IMR-90 (cell line): ENCODE data around the gene PSENEN. TPM values are rescaled to one million over a fixed set of nuclear protein-coding genes. Genes with fewer than 3 reads are reported as not detected.

ENCODE experiments used
- ATAC-seq: fragments of 200-7000 bp; cut with Tn5 transposase; 2 replicates; pipeline ENCODE4 v1.9.1; 2020; ENCODE audit warnings: low read depth, mild to moderate bottlenecking, moderate library complexity
- BruUV-seq: library from RNA; stranded (reverse); fragments of 400-500 nt; replicated peaks from 2 replicates; lab custom pipeline; 2021; lab: Mats Ljungman, UMichigan
- CTCF ChIA-PET: fragments of 300-600 bp; formaldehyde crosslinking; extraction: SDS; loops from one replicate; lab custom pipeline; 2021; ENCODE audit warnings: antibody characterized with exemption; lab: Yijun Ruan, JAX
- POLR2A ChIA-PET: fragments of 300-600 bp; sonication (Branson Sonifier 250); formaldehyde crosslinking; loops from one replicate; lab custom pipeline; 2022; ENCODE audit warnings: antibody characterized with exemption; ENCODE audit not compliant: unreplicated experiment; lab: Charles Lee
- DNase-seq: peaks from one replicate; pipeline ENCODE4 v3.0.0; 2013
- H2AFZ ChIP-seq: replicated peaks from 2 replicates; pipeline ENCODE3; 2013; ENCODE audit warnings: low read length, mild to moderate bottlenecking; ENCODE audit not compliant: poor library complexity
- H2AK5ac ChIP-seq: 2 replicates; pipeline ENCODE4 v1.6.1; 2013; ENCODE audit warnings: low read depth, low read length, inconsistent platforms
- H2AK9ac ChIP-seq: replicated peaks from 2 replicates; pipeline ENCODE3; 2013; ENCODE audit warnings: mild to moderate bottlenecking, low read depth, low read length, moderate library complexity; ENCODE audit not compliant: poor library complexity
- H2BK120ac ChIP-seq: 2 replicates; pipeline ENCODE4 v1.6.1; 2013; ENCODE audit warnings: low read depth, low read length, inconsistent platforms
- H2BK15ac ChIP-seq: 3 replicates; pipeline ENCODE4 v1.6.1; 2013; ENCODE audit warnings: low read depth, low read length, inconsistent platforms
- H2BK20ac ChIP-seq: 2 replicates; pipeline ENCODE4 v1.6.1; 2013; ENCODE audit warnings: low read depth, mild to moderate bottlenecking, inconsistent platforms, low read length, moderate library complexity
- H2BK5ac ChIP-seq: 2 replicates; pipeline ENCODE4 v1.6.1; 2013; ENCODE audit warnings: mild to moderate bottlenecking, low read depth, low read length, inconsistent platforms; ENCODE audit not compliant: poor library complexity, severe bottlenecking
- H3K14ac ChIP-seq: replicated peaks from 2 replicates; pipeline ENCODE4 v1.6.1; 2013; ENCODE audit warnings: low read depth, low read length, inconsistent platforms
- H3K18ac ChIP-seq: 2 replicates; pipeline ENCODE4 v1.6.1; 2013; ENCODE audit warnings: low read depth, low read length, control low read depth
- H3K23ac ChIP-seq: 2 replicates; pipeline ENCODE4 v1.6.1; 2013; ENCODE audit warnings: low read depth, low read length, inconsistent platforms
- H3K27ac ChIP-seq: 2 replicates; pipeline ENCODE4 v1.5.1; 2013; ENCODE audit warnings: mild to moderate bottlenecking, control low read depth, low read length; ENCODE audit not compliant: insufficient read depth
- H3K27me3 ChIP-seq: 2 replicates; pipeline ENCODE4 v1.6.1; 2013; ENCODE audit warnings: low read length; ENCODE audit not compliant: control insufficient read depth, insufficient read depth
- H3K36me3 ChIP-seq: 2 replicates; pipeline ENCODE4 v1.6.1; 2013; ENCODE audit warnings: low read length, mixed read lengths; ENCODE audit not compliant: control insufficient read depth, insufficient read depth
- H3K4ac ChIP-seq: 2 replicates; pipeline ENCODE4 v1.6.1; 2013; ENCODE audit warnings: low read depth, low read length, inconsistent platforms
- H3K4me1 ChIP-seq: 2 replicates; pipeline ENCODE4 v1.6.1; 2013; ENCODE audit warnings: low read length, mixed read lengths; ENCODE audit not compliant: control insufficient read depth, insufficient read depth
- H3K4me2 ChIP-seq: 2 replicates; pipeline ENCODE4 v1.6.1; 2013; ENCODE audit warnings: low read depth, mild to moderate bottlenecking, control low read depth, low read length, moderate library complexity
- H3K4me3 ChIP-seq: 2 replicates; pipeline ENCODE4 v1.5.1; 2013; ENCODE audit warnings: low read depth, mild to moderate bottlenecking, control low read depth, low read length, moderate library complexity; ENCODE audit not compliant: insufficient read depth
- H3K56ac ChIP-seq: 2 replicates; pipeline ENCODE4 v1.6.1; 2013; ENCODE audit warnings: low read length, inconsistent platforms; ENCODE audit not compliant: insufficient read depth; ENCODE audit errors: extremely low read depth
- H3K79me1 ChIP-seq, 2 experiments: 2 replicates each; pipeline ENCODE4 v1.6.1; 2013; ENCODE audit warnings: low read length in 2 of 2, inconsistent platforms in 1 of 2, low read depth in 1 of 2
- H3K9ac ChIP-seq: 2 replicates; pipeline ENCODE4 v1.6.1; 2013; ENCODE audit warnings: low read depth, low read length, control low read depth
- H3K9me1 ChIP-seq: 2 replicates; pipeline ENCODE4 v1.6.1; 2013; ENCODE audit warnings: low read length, inconsistent platforms; ENCODE audit not compliant: insufficient read depth
- H3K9me3 ChIP-seq: 2 replicates; pipeline ENCODE4 v1.6.1; 2013; ENCODE audit warnings: low read length; ENCODE audit not compliant: control insufficient read depth, insufficient read depth
- H4K20me1 ChIP-seq: 2 replicates; pipeline ENCODE4 v1.6.1; 2013; ENCODE audit warnings: low read length, inconsistent platforms; ENCODE audit not compliant: insufficient read depth
- H4K5ac ChIP-seq: 2 replicates; pipeline ENCODE4 v1.6.1; 2013; ENCODE audit warnings: mild to moderate bottlenecking, low read depth, low read length, control low read depth
- H4K8ac ChIP-seq, 2 experiments: 2 replicates each; pipeline ENCODE4 v1.6.1; 2013; ENCODE audit warnings: low read depth in 2 of 2, low read length in 2 of 2, control low read depth in 1 of 2, inconsistent platforms in 1 of 2
- H4K91ac ChIP-seq: 2 replicates; pipeline ENCODE4 v1.6.1; 2013; ENCODE audit warnings: low read depth, low read length, inconsistent platforms; ENCODE audit not compliant: insufficient read depth
- BHLHE40 ChIP-seq: fragments of 150-350 bp; IDR thresholded peaks from 2 replicates; pipeline ENCODE4 v1.6.1; 2016; ENCODE audit warnings: mild to moderate bottlenecking, low read depth, low read length
- CEBPB ChIP-seq: IDR thresholded peaks from 2 replicates; pipeline ENCODE4 v1.6.1; 2012; ENCODE audit warnings: low read depth, low read length, improper control_type of control experiment
- CHD1 ChIP-seq: IDR thresholded peaks from 2 replicates; pipeline ENCODE4 v1.6.1; 2012; ENCODE audit warnings: low read depth, low read length, improper control_type of control experiment
- FOS ChIP-seq: fragments of 150-350 bp; IDR thresholded peaks from 2 replicates; pipeline ENCODE4 v1.6.1; 2016; ENCODE audit warnings: low read depth, low read length
- MAZ ChIP-seq: IDR thresholded peaks from 2 replicates; pipeline ENCODE4 v1.6.1; 2012; ENCODE audit warnings: low read depth, mild to moderate bottlenecking, low read length, improper control_type of control experiment, moderate library complexity, borderline replicate concordance
- MXI1 ChIP-seq: IDR thresholded peaks from 2 replicates; pipeline ENCODE4 v1.6.1; 2012; ENCODE audit warnings: low read depth, mild to moderate bottlenecking, low read length, moderate library complexity, borderline replicate concordance
- NFE2L2 ChIP-seq: fragments of 150-350 bp; IDR thresholded peaks from 2 replicates; pipeline ENCODE4 v1.6.1; 2016; ENCODE audit warnings: low read depth, mild to moderate bottlenecking, low read length
- POLR2A ChIP-seq: IDR thresholded peaks from 2 replicates; pipeline ENCODE4 v1.6.1; 2012; ENCODE audit warnings: mild to moderate bottlenecking, low read depth, low read length
- RAD21 ChIP-seq: IDR thresholded peaks from 2 replicates; pipeline ENCODE4 v1.6.1; 2012; ENCODE audit warnings: low read length, improper control_type of control experiment
- RCOR1 ChIP-seq: IDR thresholded peaks from 2 replicates; pipeline ENCODE4 v1.6.1; 2012; ENCODE audit warnings: mild to moderate bottlenecking, low read length, improper control_type of control experiment; ENCODE audit not compliant: insufficient replicate concordance
- RFX5 ChIP-seq: IDR thresholded peaks from 2 replicates; pipeline ENCODE4 v1.8.0; 2012; ENCODE audit warnings: low read depth, mild to moderate bottlenecking, low read length, moderate library complexity
- SMC3 ChIP-seq: fragments of 150-350 bp; IDR thresholded peaks from 2 replicates; pipeline ENCODE4 v1.6.1; 2016; ENCODE audit warnings: low read depth, mild to moderate bottlenecking, antibody characterized with exemption, low read length, moderate library complexity
- USF2 ChIP-seq: fragments of 150-350 bp; IDR thresholded peaks from 2 replicates; pipeline ENCODE4 v1.6.1; 2017; ENCODE audit warnings: mild to moderate bottlenecking, antibody characterized with exemption, low read length, low read depth
- WGBS, 2 experiments: methylation state at CpG; one replicate each; pipeline versions ENCODE4 v1.1.5 to v1.1.7; 2013; ENCODE audit warnings: missing lambda C conversion rate in 2 of 2; ENCODE audit not compliant: insufficient read length in 1 of 2; ENCODE audit errors: extremely low coverage in 2 of 2; 5-methylcytosine and 5-hydroxymethylcytosine counted together
- dilution Hi-C: fragments of 300-500 bp; cut with HindIII; formaldehyde crosslinking; loops from one replicate; pipeline ENCODE4 v1.14.3; 2018; ENCODE audit warnings: low sequenced_read_pairs; ENCODE audit not compliant: unreplicated experiment
- in situ Hi-C: fragments of 300-500 bp; cut with MboI; formaldehyde crosslinking; loops from 3 replicates; pipeline ENCODE4 v1.14.3; 2019; ENCODE audit warnings: low sequenced_read_pairs, inconsistent platforms, mixed read lengths
- intact Hi-C: fragments of 100-400 bp; cut with micrococcal nuclease; formaldehyde crosslinking; loops from 2 replicates; pipeline ENCODE4 v1.10.0; 2022
- polyA plus RNA-seq, 3 experiments: library from polyadenylated mRNA; depleted of rRNA; stranded (reverse); fragments of >200 nt; gene quantifications; 2 replicates each; pipeline ENCODE4 v1.2.3, GENCODE V29; 2012; ENCODE audit warnings: low replicate concordance in 1 of 3
- total RNA-seq: library from RNA; depleted of rRNA; stranded (reverse); fragments of >200 nt; gene quantifications from 2 replicates; pipeline ENCODE4 v1.2.3, GENCODE V29; 2012

Gene PSENEN
- total and polyA plus RNA-seq, 2 of the 4 experiments (the other 2 are of a cell fraction), result 9.0 to 47.0 TPM

- no peak for TF ChIP-seq MAZ
- TF ChIP-seq RAD21, result no peak
- TF ChIP-seq POLR2A, result no peak
- TF ChIP-seq BHLHE40, result no peak
- TF ChIP-seq CHD1, result no peak
- no peak for TF ChIP-seq USF2
- TF ChIP-seq RFX5, result no peak
- TF ChIP-seq CEBPB, result no peak
- no peak for TF ChIP-seq SMC3
- TF ChIP-seq NFE2L2, result no peak
- no peak for TF ChIP-seq RCOR1
- no peak for TF ChIP-seq MXI1
- TF ChIP-seq FOS, result no peak
- Histone ChIP-seq H3K9ac (no peak overlapping the region), H2AK9ac (no peak overlapping the region), H3K27ac (no peak overlapping the region), H3K14ac (no peak overlapping the region), H4K5ac (no peak overlapping the region), H3K4me2 (no peak overlapping the region), H4K20me1 (peaks cover 9% of the 10 kb centered on the region), H4K91ac (no peak overlapping the region), H3K23ac (no peak overlapping the region), H3K9me1 (no peaks in the 10 kb centered on the region), H3K4me3 (no peak overlapping the region), H3K18ac (no peak overlapping the region), H3K79me1 (peaks cover 0 to 20% of the 10 kb centered on the region in 2 experiments; a peak in 3 of 4 replicates), H3K4ac (no peak overlapping the region), H3K4me1 (0 out of 2 replicates have a peak, but pooled peaks cover 2% of the 10 kb centered on the region), H3K36me3 (peaks cover 81% of the 10 kb centered on the region), H3K56ac (no peak overlapping the region), H2AFZ (no peak overlapping the region), H2BK120ac (no peak overlapping the region), H2BK5ac (no peak overlapping the region), H3K9me3 (no peaks in the 10 kb centered on the region), H2BK20ac (no peak overlapping the region), H4K8ac (no peak overlapping the region), H2AK5ac (no peak overlapping the region), H3K27me3 (no peaks in the 10 kb centered on the region), H2BK15ac (no peak overlapping the region)
- 83% methylated on average over 2 of the region's 5 CpGs; no CpG with 5 or more reads in 1 of the 2 experiments for WGBS, 2 experiments
- ATAC-seq (no peak), DNase-seq (no peak)
- ChIA-PET CTCF (interaction anchor here (0.6 kb wide), 1 partner anchor 153 kb away, joined by 3 read pairs; no protein-coding TSS in a partner anchor), POLR2A (no interaction called here)
- BruUV-seq, result no TSS peak
- in situ Hi-C loops, result no loop called here
- dilution Hi-C loops, result no loop called here
- intact Hi-C loops, result no loop called here
Observed at GRCh38 chr19:35734889-35735288, 10.6 kb upstream of the PSENEN start.
